GM19395 (cell line): Measurements from ENCODE around the gene MCM5.
"Not testable (repeated sequence)": the region's sequence is repeated elsewhere in the genome, so short reads cannot be mapped to it uniquely, and the experiment has no call there.

ENCODE experiments used
- ATAC-seq: cut with Tn5 transposase; IDR thresholded peaks from one replicate; pipeline ENCODE4 v1.9.1; 2021; ENCODE audit warnings: mild to moderate bottlenecking, moderate library complexity; ENCODE audit not compliant: unreplicated experiment

MCM5 gene

GRCh38 chr22:35399678-35400500 is at the start of gene MCM5:
TSS of gene MCM5 (plus strand) at chr22:35400140. CDS start at chr22:35400439, 299 bp downstream.
- ATAC-seq: peak; percentile 91

DNA sequence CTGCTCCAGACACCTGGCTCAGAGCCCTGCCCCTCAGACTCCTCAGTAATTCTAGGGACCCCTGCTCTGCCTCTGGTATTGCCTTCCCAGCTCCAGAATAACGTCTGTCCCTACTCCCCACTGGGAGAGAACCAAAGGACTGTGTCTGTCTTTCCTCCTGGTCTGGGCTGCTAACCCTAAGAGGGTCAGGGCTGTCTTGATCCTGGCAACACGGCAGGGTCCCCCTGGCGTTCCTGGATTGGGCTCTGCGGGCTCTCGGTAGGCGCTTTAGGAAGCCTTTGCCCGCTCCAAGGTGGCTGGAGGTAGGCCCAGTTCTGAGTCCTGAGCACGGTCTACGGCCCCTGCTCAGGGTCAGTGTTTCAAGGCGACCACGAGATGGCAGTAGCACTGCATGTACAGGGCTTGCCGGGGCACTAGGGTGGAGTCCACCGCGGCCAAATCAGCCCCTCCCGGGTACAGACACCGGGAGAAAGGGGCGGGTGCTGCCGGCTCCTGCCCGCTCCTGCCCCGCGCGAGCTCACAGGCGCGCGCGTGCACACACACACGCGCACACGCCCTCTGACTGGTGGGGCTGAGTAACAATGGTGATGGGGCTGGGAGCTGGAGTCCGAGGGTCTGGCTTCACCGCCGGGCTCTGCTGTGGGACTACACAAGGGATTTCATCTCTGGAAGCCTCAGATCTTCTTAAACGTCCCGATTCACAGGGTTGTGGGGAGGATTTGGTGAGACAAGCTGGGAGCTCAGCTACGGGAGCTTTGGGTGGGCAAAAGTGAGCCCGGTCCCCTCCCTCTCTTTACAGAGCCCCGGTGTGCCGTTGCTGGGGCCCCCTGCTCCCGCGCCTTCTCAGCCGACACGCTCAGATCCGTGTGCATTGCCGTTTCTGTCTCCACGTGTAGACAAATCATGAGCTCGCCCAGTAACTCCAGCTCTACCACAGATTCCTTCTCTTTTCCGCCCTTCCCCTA is 49.1 kb upstream of the MCM5 start:
- peak; percentile 81 for ATAC-seq

- ATAC-seq: no peak
Observed at GRCh38 chr22:35352214-35353111, 47.5 kb upstream of the MCM5 start.

DNA sequence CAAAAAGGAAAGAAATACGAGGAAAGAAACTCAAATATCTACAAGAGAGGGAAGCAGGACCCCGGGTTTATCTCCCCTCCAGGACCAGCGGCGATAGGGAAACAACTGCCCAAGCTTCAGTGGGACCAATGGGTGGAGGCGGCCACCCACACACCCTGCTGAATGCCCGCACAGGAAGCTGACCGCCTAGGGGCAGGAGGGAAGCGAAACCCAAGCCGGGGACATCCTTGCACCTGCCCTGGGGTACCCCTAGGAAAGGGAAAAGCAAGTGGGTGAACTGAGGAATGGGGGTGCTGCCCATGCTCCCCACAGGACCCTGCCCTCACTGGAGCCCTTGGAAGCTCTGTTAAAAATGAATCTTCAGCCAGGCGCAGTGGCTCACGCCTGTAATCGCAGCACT is 46.6 kb upstream of the MCM5 start:
- ATAC-seq: no peak

GRCh38 chr22:35354068-35354467 is 45.9 kb upstream of the MCM5 start:
- no peak for ATAC-seq

DNA sequence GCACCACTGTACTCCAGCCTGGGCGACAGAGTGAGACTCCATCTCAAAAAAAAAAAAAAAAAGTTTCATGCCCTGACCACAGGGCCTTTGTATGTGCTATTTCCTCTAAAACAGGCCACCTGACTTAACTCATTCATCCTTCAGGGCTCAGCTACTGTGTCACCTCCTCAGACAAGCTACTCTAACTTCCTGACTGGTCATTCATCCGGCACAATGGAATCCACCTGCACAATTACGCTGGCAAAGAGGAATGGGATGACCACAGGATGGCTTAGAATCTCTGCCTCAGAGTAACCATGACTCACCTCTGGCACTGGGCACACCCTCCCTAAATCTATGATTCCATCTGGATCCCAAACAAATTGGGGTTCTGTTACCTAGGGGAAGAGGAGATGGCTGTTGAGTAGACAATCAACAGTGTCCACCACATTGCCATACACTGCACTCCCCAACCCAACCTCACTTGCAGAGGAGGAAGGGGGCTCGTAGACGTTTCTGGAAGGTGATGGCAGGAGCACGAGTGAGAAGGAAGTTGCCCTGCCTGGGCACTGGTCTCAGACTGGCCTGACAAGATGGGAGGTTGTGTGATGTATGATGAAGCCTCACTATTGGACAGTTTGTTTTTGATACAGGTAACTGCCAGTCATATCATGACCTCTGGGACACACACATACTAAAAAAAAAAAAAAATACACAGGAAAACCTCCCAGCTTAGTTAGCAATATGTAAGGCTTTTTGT is 41.9 kb upstream of the MCM5 start:
- ATAC-seq: no peak

GRCh38 chr22:35359380-35360065 is 40.4 kb upstream of the MCM5 start:
- no peak for ATAC-seq

- ATAC-seq: no peak
Observed at GRCh38 chr22:35361001-35361558, 38.9 kb upstream of the MCM5 start.

- ATAC-seq: no peak
Observed at GRCh38 chr22:35363566-35364086, 36.3 kb upstream of the MCM5 start.

DNA sequence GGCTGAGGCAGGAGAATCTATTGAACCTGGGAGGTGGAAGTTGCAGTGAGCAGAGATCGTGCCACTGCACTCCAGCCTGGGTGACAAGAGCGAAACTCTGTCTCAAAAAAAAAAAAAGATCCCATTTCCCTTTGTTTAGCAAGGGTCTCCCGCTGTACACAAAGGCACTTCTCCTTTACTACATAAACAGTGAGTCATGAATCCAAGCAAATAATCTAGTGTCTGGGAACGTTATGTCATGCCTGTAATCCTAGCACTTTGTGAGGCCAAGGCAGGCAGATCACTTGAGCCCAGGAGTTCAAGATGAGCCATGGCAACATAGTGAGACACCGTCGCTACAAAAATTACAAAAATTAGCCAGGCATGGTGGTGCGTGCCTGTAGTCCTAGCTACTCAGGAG is 35.7 kb upstream of the MCM5 start:
- not testable (repeated sequence) for ATAC-seq

DNA sequence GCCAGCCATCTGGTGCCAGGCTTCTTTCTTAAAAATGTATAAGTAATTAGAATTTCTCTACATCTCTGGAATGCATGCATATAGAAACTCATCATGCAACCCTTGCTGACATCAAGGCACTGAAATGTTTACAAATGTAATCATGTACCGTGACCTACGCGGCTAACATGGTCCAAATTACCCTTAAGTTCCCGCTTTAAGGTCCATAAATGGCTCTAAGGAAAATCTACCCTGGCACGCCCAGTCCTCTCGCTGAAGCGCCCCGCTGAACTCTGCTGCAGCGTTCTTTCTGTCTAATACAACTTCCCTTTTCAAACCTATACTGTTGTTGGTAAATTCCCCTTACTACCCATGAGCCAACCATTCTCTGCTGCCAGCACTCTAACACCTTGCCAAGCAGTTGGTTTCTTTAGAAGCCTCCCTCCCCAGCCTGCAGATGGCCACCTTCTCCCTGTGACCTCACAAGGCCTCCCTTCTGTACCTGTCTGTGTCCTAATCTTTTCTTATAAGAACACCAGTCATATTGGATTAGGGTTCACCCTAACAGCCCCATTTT is 32.5 kb upstream of the MCM5 start:
- ATAC-seq: no peak

GRCh38 chr22:35368386-35368785 is 31.6 kb upstream of the MCM5 start:
- no peak for ATAC-seq

- ATAC-seq: no peak
Observed at GRCh38 chr22:35369996-35370395, 29.9 kb upstream of the MCM5 start.

- ATAC-seq: no peak
Observed at GRCh38 chr22:35373781-35374180, 26.2 kb upstream of the MCM5 start.

DNA sequence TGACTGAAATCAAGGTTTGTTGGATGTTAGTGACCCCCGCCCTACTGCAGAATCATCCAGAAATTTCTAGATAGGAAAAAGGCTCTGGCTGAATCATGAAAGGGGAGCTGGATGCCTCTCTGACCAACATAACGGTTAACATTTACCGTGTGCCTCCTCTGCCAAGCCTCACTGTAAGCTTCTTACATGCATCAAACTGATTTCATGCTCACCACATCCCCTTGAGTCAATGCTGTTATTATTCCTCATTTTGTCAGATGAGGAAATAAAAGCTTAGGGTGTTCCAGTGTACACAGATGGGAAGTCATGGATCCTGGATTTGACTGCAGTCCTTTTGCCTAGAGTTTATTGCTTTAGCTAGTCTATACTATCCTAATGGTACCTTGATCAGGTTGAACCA is 24.9 kb upstream of the MCM5 start:
- no peak for ATAC-seq

- ATAC-seq: no peak
Observed at GRCh38 chr22:35375526-35375925, 24.4 kb upstream of the MCM5 start.

- peak; percentile 63 for ATAC-seq
Observed at GRCh38 chr22:35376728-35377472, 23.0 kb upstream of the MCM5 start.

- ATAC-seq: no peak
Observed at GRCh38 chr22:35377735-35378134, 22.2 kb upstream of the MCM5 start.
